Measurements from ENCODE around the gene ARSI.

Gene ARSI

GRCh38 chr5:150321211-150321610, 18.5 kb upstream of the ARSI start:
- FAIRE-seq: no peak

GRCh38 chr5:150320044-150320613, 17.4 kb upstream of the ARSI start:
- TF ChIP-seq, protein P1, sequence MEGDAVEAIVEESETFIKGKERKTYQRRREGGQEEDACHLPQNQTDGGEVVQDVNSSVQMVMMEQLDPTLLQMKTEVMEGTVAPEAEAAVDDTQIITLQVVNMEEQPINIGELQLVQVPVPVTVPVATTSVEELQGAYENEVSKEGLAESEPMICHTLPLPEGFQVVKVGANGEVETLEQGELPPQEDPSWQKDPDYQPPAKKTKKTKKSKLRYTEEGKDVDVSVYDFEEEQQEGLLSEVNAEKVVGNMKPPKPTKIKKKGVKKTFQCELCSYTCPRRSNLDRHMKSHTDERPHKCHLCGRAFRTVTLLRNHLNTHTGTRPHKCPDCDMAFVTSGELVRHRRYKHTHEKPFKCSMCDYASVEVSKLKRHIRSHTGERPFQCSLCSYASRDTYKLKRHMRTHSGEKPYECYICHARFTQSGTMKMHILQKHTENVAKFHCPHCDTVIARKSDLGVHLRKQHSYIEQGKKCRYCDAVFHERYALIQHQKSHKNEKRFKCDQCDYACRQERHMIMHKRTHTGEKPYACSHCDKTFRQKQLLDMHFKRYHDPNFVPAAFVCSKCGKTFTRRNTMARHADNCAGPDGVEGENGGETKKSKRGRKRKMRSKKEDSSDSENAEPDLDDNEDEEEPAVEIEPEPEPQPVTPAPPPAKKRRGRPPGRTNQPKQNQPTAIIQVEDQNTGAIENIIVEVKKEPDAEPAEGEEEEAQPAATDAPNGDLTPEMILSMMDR (IDR thresholded peaks at IDR 0.05; ENCODE audit: insufficient read depth, missing control alignments): no peak
- no peak for DNase-seq (ENCODE audit: insufficient read length, low spot score)
- peak; percentile 29 for FAIRE-seq

More at GRCh38 chr5:150321211-150321610, 18.5 kb upstream of the ARSI start:
- TF ChIP-seq, protein P1 (IDR thresholded peaks at IDR 0.05; ENCODE audit: insufficient read depth, missing control alignments): no peak
- no peak for DNase-seq (ENCODE audit: insufficient read length, low spot score)

DNA sequence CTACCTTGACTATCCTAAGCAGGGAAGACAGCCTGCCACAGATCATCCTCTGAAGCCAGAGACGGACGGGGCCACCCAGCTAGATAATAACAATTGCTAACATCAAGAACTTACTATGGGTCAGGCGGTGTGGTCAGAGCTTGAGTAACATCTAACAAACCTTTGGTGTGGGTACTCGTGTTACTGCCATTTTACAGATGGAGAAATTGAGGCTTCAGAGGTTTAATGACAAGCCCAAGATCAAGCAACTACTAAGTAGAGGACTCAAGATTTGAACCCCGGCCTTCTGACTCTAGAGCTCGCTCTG, 16.7 kb upstream of the ARSI start:
- DNase-seq (ENCODE audit: insufficient read length, low spot score) (no peak), FAIRE-seq (no peak)
- TF ChIP-seq, protein P1 (IDR thresholded peaks at IDR 0.05; ENCODE audit: insufficient read depth, missing control alignments): no peak

DNA sequence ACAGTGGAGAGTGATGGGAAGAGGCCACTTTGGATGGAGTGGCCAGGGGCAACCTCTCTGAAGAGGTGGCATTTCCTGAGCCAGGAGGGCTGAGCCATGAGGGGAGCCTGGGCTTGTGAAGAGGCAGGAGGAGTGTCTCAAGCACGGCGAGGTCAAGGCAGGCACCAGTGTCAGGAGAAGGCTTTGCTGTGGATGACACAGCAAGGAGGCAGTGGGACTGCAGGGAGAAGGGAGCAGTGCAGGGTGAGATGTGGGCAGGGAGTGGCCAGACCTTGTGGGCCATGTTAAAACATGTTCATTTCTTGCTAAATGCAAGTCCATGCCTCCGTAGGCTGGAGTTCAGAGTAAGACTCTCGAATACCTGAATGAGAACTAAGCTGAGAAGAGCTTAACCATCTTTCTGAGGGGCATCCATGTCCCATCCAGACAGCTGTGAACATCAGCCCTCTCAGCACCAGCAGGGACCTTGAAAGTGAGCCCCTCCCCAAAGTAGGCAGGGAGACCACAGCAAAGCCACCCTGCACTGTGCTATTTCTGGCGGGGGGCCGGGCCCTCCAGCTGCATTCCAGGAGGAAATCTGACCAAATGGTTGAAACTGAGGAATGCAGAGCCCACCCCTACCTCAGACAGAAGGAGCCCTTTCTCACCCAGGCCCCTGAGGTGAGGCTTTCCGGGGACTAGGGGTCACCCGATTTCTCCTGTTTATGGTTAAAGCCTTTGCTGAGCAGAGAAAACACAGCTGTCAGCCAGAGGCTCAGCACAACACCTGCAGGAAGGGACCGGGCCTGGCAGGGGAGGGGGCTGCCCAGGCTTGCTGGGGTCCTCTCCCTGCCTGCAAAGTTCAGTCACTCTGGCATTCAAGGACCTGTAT, 16.1 kb upstream of the ARSI start:
- FAIRE-seq: no peak
- DNase-seq (ENCODE audit: insufficient read length, low spot score): no peak
- TF ChIP-seq, protein P1 (IDR thresholded peaks at IDR 0.05; ENCODE audit: insufficient read depth, missing control alignments): no peak

GRCh38 chr5:150317048-150318003, 14.6 kb upstream of the ARSI start:
- DNase-seq (ENCODE audit: insufficient read length, low spot score): no peak
- TF ChIP-seq, protein P1 (IDR thresholded peaks at IDR 0.05; ENCODE audit: insufficient read depth, missing control alignments): no peak
- no peak for FAIRE-seq

- FAIRE-seq: no peak
- TF ChIP-seq, protein P1 (IDR thresholded peaks at IDR 0.05; ENCODE audit: insufficient read depth, missing control alignments): no peak
- DNase-seq (ENCODE audit: insufficient read length, low spot score): no peak
These were observed 13.6 kb upstream of the ARSI start for GRCh38 chr5:150316320-150316719.

All from D721Med (cell line).